Spleen (tissue), 7 donors: ENCODE measurements around the gene RPL3.

Source experiments
- CTCF ChIP-seq, 11 experiments: fragments of 200-600 bp in 7 of 11; fragments of 450-650 bp in 4 of 11; sonication (generic) in 4 of 11; IDR thresholded peaks in 8 of 11; conservative IDR thresholded peaks in 3 of 11; 1 replicate in 7 of 11; 2 replicates in 4 of 11; pipeline versions ENCODE4 v1.4.0 to v1.8.0; 2016 to 2021; ENCODE audit warnings: antibody characterized with exemption in 11 of 11, inconsistent platforms in 4 of 11, mild to moderate bottlenecking in 1 of 11
- POLR2A ChIP-seq, 3 donors: fragments of 450-650 bp; IDR thresholded peaks; one replicate each; pipeline ENCODE4 v1.5.1; 2017; ENCODE audit warnings: antibody characterized with exemption in 3 of 3, mild to moderate bottlenecking in 1 of 3
- donor health status: DM: no; HTN: no; CAD: no; lungs with moderate emphysema.
- donor health status: DM: no; HTN: no; CAD: no.
- donor health status: DM: no; HTN: no; CAD: no.

GRCh38 chr22:39292031-39292462 lies 27.4 kb downstream of the RPL3 start:
- no peak for TF ChIP-seq CTCF (IDR thresholded peaks at IDR 0.05 in 8 of 11, conservative IDR thresholded peaks at IDR 0.05 in 3 of 11)
- TF ChIP-seq POLR2A (IDR thresholded peaks at IDR 0.05): no peak
